GM12878 (cell line): Measurements from ENCODE around the gene LRTM2.

Experiments used
- CTCF ChIP-seq, 3 experiments: IDR thresholded peaks in 2 of 3; conservative IDR thresholded peaks in 1 of 3; 2 replicates each; pipeline ENCODE4 v1.5.1; 2011; ENCODE audit warnings: low read depth in 3 of 3, low read length in 3 of 3, mild to moderate bottlenecking in 3 of 3, control low read depth in 2 of 3, moderate library complexity in 2 of 3, inconsistent platforms in 1 of 3, mixed read lengths in 1 of 3; ENCODE audit not compliant: control insufficient read depth in 2 of 3, insufficient read depth in 1 of 3; ENCODE audit errors: extremely low read depth in 1 of 3
- DPF2 ChIP-seq: fragments of 450-650 bp; IDR thresholded peaks from 2 replicates; pipeline ENCODE4 v1.6.1; 2017; ENCODE audit warnings: mild to moderate bottlenecking

DNA sequence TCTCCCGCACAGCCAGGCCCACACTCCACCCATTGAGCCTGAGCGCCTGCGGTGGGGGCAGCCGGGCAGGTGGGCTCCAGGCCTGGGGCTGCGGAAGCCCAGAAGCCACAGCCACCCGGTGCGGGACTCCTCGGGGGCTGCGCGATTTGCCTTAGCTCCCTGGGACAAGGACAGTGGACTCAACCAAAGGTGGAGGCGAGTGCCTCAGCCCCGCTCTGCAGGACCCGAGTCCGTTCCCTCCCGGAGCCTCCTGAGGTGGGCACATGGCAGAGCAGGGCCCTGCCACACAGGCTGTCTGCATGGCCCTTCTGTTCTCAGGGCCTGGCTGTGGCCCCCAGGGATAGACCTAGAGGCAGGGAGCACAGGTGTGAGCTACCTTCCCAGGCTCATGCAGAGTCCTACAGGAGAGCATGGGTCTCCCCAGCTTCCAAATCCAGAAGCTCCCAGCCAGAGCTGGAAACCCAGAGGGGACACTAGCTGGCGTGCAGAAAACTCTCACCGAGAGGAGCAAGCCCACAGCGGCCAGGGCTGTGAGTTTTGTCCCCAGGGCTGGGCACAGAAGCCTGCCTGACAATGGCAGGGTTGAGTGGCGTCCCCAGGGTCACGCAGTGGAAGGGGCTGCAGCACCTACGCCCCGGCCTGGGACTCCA, 22.2 kb upstream of the LRTM2 start:
- TF ChIP-seq DPF2: no peak
- no peak for TF ChIP-seq CTCF (IDR thresholded peaks at IDR 0.05 in 2 of 3, conservative IDR thresholded peaks at IDR 0.05 in 1 of 3; ENCODE audit: control insufficient read depth in 2 of 3, extremely low read depth in 1 of 3, insufficient read depth in 1 of 3, low read depth in 3 of 3, low read length in 3 of 3)
